Neuron (in vitro differentiated cells): ENCODE measurements around the gene STX12.
"Not testable (repeated sequence)": the region's sequence is repeated elsewhere in the genome, so short reads cannot be mapped to it uniquely, and the experiment has no call there.

ENCODE experiments used
- H2AFZ ChIP-seq: one replicate; pipeline ENCODE4 v1.6.1; 2013; ENCODE audit warnings: low read depth, mild to moderate bottlenecking, inconsistent platforms, low read length, moderate library complexity
- H3K27me3 ChIP-seq: one replicate; pipeline ENCODE4 v1.6.1; 2013; ENCODE audit warnings: low read length; ENCODE audit not compliant: insufficient read depth
- H3K36me3 ChIP-seq: one replicate; pipeline ENCODE4 v1.6.1; 2013; ENCODE audit warnings: low read length; ENCODE audit not compliant: insufficient read depth
- H3K4me1 ChIP-seq: one replicate; pipeline ENCODE4 v1.6.1; 2013; ENCODE audit warnings: low read length; ENCODE audit not compliant: insufficient read depth
- H3K4me3 ChIP-seq: 2 replicates; pipeline ENCODE4 v1.5.1; 2013; ENCODE audit warnings: mild to moderate bottlenecking, low read length, moderate library complexity
- H3K9me3 ChIP-seq: one replicate; pipeline ENCODE4 v1.6.1; 2013; ENCODE audit warnings: low read length

The STX12 gene

DNA sequence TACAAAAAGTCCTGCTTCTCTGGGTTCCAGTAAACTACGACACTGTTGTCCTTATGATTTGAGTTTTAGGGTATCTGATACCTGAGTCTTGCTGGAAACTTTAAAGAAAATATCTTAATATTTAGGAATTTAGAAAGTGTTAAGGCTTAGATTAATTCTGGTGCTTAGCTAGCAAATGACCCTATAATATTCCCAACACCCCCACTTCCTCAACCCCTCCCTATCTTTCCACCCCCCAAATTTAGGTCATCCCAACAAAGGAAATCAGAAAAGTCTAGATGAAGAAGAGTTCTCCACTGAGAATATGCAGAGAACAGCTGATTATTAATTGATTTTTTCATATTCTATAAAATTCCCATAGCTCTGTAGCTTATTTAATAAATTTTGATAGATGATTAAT, 11.7 kb downstream of the STX12 start:
- Histone ChIP-seq H3K4me1 (no peaks in the 10 kb centered on the region), H3K36me3 (peaks cover 2% of the 10 kb centered on the region), H3K4me3 (no peak overlapping the region), H2AFZ (no peak overlapping the region), H3K9me3 (no peaks in the 10 kb centered on the region), H3K27me3 (no peaks in the 10 kb centered on the region)

DNA sequence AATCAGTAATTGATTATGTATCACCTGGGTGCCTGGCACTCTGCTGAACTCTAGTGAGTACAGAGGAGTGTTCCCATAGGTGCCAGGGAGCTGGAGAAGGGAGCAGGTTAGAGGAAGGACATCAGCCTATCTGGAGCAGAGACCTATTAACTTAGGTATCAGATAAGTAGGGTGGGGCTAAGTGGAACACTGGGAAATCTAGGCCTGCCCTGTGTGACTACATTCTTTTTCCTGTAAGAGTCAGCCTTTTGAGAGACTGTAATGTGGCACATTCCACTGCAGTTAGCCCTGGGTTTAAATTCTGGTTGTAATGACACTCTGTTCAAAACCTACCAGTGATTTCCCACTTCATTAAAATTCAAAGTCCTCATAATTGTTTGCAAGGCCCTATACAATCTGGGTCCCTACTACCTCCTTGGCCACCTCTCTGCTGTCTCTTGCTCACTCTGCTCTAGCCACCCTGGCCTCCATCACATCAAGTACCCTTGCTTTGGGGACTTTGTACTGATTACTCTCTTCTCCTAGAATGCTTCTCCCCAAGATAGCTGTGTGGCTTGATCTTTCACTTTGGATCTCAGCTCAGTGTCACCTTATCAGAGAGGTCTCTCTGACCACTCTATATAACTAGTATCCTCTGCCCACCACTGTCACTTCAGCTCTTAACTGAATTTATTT, 12.9 kb downstream of the STX12 start:
- Histone ChIP-seq H3K36me3 (peaks cover 4% of the 10 kb centered on the region), H3K4me3 (no peak overlapping the region), H2AFZ (no peak overlapping the region), H3K4me1 (no peaks in the 10 kb centered on the region), H3K27me3 (no peaks in the 10 kb centered on the region), H3K9me3 (no peaks in the 10 kb centered on the region)

DNA sequence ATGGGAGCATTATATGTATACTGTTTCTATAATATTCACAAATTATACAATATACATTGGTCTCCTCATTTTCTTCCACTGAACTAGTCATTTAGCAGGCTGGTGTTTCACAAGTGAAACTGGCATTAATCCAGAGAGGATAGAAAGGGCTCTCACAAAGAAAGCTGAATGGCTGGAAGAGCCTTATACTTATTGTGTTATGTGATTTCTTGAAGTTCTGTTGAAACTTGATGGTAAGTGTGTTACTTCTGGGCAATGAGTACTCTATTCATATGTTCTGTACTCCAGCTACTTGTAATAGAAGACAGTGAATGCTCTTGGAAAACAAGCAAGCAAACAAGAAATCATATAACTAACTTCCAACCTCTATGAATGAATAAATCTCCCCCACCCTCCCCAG, 14.9 kb downstream of the STX12 start:
- H3K9me3 ChIP-seq = no peaks in the 10 kb centered on the region
- peaks cover 9% of the 10 kb centered on the region for H3K36me3 ChIP-seq
- no peaks in the 10 kb centered on the region for H3K4me1 ChIP-seq
- no peak overlapping the region for H3K4me3 ChIP-seq
- H2AFZ ChIP-seq = no peak overlapping the region
- H3K27me3 ChIP-seq = no peaks in the 10 kb centered on the region

DNA sequence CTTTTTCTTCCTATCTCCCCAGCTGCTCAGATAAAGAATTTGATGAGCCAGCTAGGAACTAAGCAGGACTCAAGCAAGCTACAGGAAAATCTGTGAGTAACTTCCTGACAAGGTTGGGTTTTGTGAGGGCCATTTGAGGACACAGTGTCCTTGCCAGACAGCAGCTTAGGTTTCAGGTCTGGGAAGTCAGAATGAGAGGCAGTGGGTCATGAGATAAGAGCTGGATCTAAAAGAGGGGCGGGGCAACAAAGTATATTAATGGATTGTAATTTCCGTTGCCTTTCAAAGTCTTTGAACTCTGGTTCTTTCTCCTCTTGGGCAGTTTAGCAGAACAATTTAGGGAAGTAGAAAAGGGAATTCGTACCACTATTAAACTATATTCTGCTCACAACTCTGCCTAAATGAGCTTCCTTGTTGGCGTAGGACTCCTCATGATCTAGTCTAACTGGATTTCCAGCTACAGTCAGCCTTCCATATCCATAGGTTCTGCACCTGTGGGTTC, 16.6 kb downstream of the STX12 start:
- H2AFZ ChIP-seq = no peak overlapping the region
- H3K4me1 ChIP-seq = no peaks in the 10 kb centered on the region
- H3K36me3 ChIP-seq = peaks cover 23% of the 10 kb centered on the region
- no peaks in the 10 kb centered on the region for H3K9me3 ChIP-seq
- H3K4me3 ChIP-seq = no peak overlapping the region
- no peaks in the 10 kb centered on the region for H3K27me3 ChIP-seq

DNA sequence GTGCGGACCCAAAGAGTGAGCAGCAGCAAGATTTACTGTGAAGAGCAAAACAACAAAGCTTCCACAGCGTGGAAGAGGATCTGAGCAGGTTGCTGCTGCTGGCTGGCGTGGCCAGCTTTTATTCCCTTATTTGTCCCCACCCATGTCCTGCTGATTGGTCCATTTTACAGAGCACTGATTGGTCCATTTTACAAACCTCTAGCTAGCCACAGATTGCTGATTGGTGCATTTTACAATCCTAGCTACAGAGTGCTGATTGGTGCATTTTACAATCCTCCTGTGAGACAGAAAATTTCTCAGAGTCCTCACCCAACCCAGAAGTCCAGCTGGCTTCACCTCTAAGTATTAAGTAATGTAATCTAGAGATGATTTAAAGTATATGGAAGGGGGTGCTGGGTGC, 17.3 kb downstream of the STX12 start:
- H3K9me3 ChIP-seq, H3K4me1 ChIP-seq, H3K4me3 ChIP-seq, H2AFZ ChIP-seq, H3K27me3 ChIP-seq: not testable (repeated sequence)
- peaks cover 27% of the 10 kb centered on the region for H3K36me3 ChIP-seq

DNA sequence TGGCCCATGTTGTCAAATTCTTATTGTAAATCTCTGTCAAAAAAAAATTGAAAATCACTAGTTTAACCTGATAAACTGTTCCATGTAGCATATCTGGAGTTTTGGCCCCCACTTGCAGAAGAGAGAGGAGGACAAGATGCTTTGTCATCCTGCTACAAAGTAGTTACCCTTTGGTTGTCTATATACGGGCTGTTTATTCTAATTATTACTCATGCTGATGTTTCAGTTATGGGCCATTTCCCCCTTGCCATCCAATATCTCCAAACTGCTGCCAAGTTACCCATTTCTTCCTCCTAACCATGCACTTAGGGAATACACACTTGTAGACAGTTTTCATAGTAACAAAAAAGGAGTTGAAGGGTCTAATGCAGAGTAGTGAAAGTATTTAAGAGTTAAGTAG, 22.6 kb downstream of the STX12 start:
- H3K4me3 ChIP-seq = no peak overlapping the region
- H3K27me3 ChIP-seq = no peaks in the 10 kb centered on the region
- no peaks in the 10 kb centered on the region for H3K9me3 ChIP-seq
- peaks cover 50% of the 10 kb centered on the region for H3K36me3 ChIP-seq
- H2AFZ ChIP-seq = no peak overlapping the region
- no peaks in the 10 kb centered on the region for H3K4me1 ChIP-seq

DNA sequence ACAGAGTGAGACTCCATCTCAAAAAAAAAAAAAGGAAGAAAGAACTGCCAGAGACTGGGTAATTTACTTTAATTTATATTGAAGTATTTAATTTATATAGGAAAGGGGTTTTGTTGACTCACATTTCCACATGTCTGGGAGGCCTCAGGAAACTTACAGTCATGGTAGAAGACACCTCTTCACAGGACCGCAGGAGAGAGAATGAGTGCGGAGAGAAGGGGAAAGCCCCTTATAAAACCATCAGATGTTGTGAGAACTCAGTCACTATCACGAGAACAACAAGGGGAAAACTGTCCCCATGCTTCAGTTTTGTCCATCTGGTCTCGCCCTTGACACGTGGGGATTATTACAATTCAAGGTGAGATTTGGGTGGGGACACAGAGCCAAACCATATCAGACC, 31.8 kb downstream of the STX12 start:
- H3K27me3 ChIP-seq = no peaks in the 10 kb centered on the region
- H3K4me1 ChIP-seq = no peaks in the 10 kb centered on the region
- no peak overlapping the region for H2AFZ ChIP-seq
- no peak overlapping the region for H3K4me3 ChIP-seq
- H3K36me3 ChIP-seq = peaks cover 25% of the 10 kb centered on the region
- H3K9me3 ChIP-seq = no peaks in the 10 kb centered on the region

DNA sequence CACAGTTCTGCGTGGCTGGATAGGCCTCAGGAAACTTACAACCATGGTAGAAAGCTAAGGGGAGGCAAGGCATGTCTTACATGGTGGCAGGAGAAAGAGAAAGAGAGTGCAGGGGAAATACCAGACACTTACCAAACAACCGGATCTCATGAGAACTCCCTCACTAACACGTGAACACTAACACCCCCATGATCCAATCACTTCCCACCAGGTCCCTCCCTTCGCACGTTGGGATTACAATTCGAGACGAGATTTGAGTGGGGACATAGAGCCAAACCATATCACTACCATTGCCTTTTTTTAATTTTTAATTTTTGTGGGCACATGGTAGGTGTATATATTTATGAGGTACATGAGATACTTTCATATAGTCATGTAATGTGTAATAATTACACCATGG, 33.7 kb downstream of the STX12 start:
- H3K4me3 ChIP-seq = no peak overlapping the region
- H3K4me1 ChIP-seq = no peaks in the 10 kb centered on the region
- peaks cover 17% of the 10 kb centered on the region for H3K36me3 ChIP-seq
- H3K9me3 ChIP-seq = no peaks in the 10 kb centered on the region
- no peaks in the 10 kb centered on the region for H3K27me3 ChIP-seq
- H2AFZ ChIP-seq = no peak overlapping the region

DNA sequence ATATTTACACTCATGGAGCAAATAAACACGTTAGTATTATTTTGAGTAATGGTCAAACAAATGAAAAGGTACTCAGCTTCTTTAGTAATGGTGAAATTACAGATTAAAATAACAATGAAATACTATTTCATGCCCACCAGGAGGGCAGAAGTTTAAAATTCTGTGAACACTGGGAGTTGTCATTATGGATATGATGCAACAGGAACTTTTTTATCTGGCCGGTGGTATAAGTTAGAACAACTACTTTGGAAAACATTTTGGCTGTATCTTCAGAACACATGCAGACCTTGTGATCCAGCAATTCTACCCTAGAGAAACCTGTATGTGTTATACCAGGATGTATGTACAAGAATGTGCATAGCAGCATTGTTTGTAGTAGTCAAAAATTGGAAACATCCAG, 34.4 kb downstream of the STX12 start:
- H3K4me3 ChIP-seq = no peak overlapping the region
- H3K36me3 ChIP-seq = peaks cover 12% of the 10 kb centered on the region
- H3K27me3 ChIP-seq = no peaks in the 10 kb centered on the region
- no peaks in the 10 kb centered on the region for H3K9me3 ChIP-seq
- no peak overlapping the region for H2AFZ ChIP-seq
- H3K4me1 ChIP-seq = no peaks in the 10 kb centered on the region

DNA sequence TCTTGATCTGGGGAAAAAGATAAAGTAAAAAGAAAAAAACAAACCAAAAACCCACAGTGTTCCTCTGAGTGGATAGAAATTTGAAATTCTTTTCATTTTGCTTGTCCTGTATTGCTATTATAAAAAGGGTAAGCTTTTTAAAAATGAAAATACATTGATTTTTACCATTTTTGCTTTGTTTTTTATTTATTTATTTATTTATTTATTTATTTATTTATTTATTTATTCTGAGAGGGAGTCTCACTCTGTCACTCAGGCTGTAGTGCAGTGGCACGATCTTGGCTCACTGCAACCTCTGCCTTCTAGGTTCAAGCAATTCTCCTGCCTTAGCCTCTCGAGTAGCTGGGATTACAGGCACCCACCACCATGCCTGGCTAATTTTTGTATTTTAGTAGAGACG, 35.1 kb downstream of the STX12 start:
- H3K9me3 ChIP-seq, H3K4me3 ChIP-seq, H2AFZ ChIP-seq, H3K4me1 ChIP-seq, H3K27me3 ChIP-seq: not testable (repeated sequence)
- H3K36me3 ChIP-seq = peaks cover 14% of the 10 kb centered on the region

DNA sequence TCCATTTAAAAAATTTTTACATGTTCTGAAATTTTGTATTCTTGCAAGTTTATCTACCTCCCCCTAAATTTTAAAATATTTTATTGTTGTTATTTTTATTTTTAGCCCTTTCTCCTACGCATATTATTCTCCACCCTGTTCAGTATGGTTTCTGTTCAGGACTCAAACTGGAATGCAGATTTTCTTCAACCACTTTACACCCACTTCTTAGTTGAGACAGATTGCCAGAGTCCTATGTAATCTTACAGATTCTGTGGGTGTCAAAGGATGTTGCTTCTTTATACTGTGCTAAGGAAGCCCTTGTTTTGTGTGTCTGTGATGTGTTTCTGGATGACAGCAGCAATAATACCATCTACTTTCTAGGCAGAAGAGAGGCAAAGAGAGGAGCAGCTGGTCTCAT, 36.9 kb downstream of the STX12 start:
- Histone ChIP-seq H3K4me1 (no peaks in the 10 kb centered on the region), H3K27me3 (no peaks in the 10 kb centered on the region), H3K36me3 (peaks cover 10% of the 10 kb centered on the region), H3K4me3 (no peak overlapping the region), H2AFZ (no peak overlapping the region), H3K9me3 (no peaks in the 10 kb centered on the region)

DNA sequence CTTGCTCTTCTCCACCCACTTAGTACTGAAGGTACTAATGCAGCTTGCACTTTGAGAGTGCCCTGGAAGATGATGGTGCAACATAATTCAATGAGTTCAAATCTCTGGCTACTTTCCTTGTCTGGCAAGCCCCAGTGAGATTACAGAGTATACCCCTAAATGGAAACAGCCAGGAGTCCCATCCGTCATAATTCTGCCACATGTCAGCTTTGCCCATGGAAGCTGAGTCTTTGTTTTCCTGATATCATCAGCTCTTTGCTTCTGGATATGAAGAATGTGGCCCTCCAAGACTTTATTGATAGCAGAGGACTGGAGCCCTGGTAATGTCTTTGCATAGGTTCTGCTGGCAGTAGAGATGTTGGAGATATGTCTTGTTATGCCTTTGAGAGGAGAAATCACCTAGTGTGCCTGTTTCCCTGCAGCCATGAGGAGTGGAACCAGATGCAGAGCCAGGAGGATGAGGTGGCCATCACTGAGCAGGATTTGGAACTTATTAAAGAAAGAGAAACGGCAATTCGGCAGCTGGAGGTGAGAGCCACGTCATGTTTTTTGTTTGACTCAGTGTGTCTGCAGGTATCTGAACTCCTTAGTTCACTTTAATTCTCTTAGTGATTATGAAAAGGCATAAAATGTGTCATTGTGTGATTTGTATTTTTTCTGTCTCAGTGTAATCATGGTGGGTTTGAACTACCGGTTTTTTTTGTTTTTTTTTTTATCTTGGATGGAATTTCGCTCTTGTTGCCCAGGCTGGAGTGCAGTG, 38.9 kb downstream of the STX12 start:
- Histone ChIP-seq H3K9me3 (no peaks in the 10 kb centered on the region), H3K27me3 (no peaks in the 10 kb centered on the region), H3K4me3 (no peak overlapping the region), H2AFZ (no peak overlapping the region), H3K36me3 (peaks cover 12% of the 10 kb centered on the region), H3K4me1 (no peaks in the 10 kb centered on the region)

DNA sequence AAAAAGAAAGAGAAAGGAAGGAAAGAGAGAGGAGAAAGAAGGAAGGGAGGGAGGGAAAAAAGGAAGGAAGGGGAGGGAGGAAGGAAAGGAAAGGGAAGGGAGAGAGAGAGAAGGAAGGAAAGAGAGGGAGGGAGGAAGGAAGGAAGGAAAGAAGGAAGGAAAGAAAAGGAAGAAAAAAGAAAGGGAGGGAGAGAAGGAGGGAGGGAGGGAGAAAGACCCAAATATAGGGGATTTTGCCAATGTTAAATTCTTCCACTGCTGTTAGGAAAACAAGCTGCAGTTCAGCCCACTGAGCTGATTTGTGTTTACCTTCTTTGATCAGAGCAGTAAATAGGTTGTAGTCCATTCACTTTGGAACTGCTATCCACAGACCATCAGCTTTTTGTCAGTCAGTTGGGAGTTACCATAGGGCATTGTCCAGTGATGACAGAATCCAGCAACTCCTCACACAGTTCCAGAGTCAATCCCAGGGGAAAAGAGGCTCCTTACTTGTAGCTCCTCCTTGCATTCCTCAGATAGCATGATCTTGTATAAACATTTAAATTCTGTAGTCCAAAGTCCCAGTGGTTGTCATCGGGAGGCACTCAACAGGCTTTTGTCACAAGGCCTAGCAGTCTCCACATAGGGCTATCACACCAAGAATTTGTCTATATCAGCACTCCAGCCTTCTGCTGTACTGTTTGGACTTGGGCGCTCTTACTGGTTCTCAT, 44.1 kb downstream of the STX12 start:
- H3K27me3 ChIP-seq = no peaks in the 10 kb centered on the region
- no peaks in the 10 kb centered on the region for H3K9me3 ChIP-seq
- peaks cover 33% of the 10 kb centered on the region for H3K36me3 ChIP-seq
- no peak overlapping the region for H3K4me3 ChIP-seq
- H2AFZ ChIP-seq = no peak overlapping the region
- H3K4me1 ChIP-seq = no peaks in the 10 kb centered on the region
